Stimulated activated CD8-positive, alpha-beta memory T cell treated with anti-CD3 and anti-CD28 coated beads, Interleukin-15, amount 100 ng/mL, for 24 hours (primary cell): Measurements from ENCODE around the gene PIP.
"Not testable (repeated sequence)": the region's sequence is repeated elsewhere in the genome, so short reads cannot be mapped to it uniquely, and the experiment has no call there.

Experiments used
- DNase-seq: peaks from one replicate; pipeline ENCODE4 v3.0.0-alpha.2; 2020; ENCODE audit warnings: low read depth

PIP gene

DNA sequence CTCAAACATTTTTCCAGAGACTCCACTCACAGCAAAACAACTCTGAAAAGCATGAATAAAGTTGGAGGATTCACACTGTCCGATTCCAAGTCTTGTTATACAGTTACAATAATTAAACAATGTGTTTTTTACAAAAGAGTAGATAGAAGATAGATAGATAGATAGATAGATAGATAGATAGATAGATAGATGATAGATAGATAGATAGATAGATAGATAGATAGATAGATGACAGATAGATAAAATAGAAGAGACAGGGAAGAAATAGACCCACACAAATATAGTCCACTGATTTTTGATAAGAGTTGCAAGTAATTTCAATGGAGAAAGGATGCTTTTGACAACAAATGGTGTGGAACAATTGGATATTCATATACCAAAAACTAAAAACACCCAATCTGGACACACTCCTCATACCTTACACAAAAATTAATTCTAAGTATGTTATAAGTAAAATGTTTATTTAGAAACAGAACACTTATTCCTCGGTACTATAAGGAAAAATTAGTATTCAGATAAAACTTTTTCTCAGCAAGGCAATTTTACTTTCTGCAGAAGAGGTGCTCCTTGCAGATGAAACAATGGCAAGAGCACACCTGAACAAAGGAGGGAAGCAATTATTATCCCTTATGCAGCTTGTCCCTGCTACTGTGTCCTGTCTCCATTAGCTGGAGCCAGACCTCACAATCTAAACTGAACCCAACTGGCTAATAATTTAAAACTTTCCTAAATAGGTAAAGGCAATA lies 45.7 kb downstream of the PIP start:
- no peak for DNase-seq

- DNase-seq, result not testable (repeated sequence)
Measured at GRCh38 chr7:143180771-143181170, 48.9 kb downstream of the PIP start.

DNA sequence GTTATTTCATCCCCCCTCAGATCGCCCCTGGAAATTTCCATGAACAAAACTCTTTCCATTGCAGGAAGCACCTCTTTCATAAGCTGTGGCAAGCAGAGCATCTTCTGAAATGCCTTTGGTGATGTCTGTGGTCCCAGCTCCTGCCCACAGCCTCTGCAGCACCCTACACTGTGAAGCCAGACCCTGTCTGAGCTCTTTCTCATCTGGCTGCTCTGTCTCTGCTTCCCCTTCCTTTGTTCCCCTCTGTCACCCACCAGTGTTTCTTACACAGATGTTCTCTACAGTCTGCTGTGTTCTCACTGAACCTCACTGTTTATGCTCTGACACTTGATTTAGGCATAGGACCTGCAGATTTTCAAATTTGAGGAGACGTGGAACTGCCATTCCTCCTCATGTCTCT lies 49.5 kb downstream of the PIP start:
- DNase-seq, result no peak

DNA sequence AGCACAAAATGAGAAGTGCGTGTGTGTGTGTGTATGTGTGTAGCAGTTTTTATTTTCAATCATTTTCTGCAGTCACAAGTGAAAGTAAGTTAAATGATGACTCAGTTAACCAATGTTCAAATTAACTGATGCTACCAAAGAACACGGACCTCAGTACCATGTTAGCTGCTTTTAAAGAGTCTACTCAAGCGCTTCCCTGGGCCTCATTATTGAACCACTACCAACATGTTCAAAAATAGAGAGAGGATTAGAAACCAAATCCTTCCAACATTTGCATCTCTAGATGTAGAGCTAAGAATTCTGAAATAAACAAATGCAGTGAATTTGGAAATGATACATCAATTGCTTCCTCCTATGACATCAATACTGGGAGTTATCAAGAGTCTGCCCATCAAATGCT lies 51.1 kb downstream of the PIP start, which contains the start of gene TAS2R39:
Gene TAS2R39, plus strand, starts transcription at position 396 of the 400 bp plus-strand sequence. Its CDS starts 0 bp downstream, at position 396.
- no peak for DNase-seq

- no peak for DNase-seq
Measured at GRCh38 chr7:143185551-143185950, 53.7 kb downstream of the PIP start.

GRCh38 chr7:143188994-143189393 lies 57.1 kb downstream of the PIP start:
- no peak for DNase-seq
